GM19043 (cell line): ENCODE data around the gene MAPRE2.
"Not testable (repeated sequence)": the region's sequence is repeated elsewhere in the genome, so short reads cannot be mapped to it uniquely, and the experiment has no call there.

Experiments
- ATAC-seq: cut with Tn5 transposase; IDR thresholded peaks from one replicate; pipeline ENCODE4 v1.9.1; 2021; ENCODE audit warnings: low read depth; ENCODE audit not compliant: unreplicated experiment

Gene MAPRE2

DNA sequence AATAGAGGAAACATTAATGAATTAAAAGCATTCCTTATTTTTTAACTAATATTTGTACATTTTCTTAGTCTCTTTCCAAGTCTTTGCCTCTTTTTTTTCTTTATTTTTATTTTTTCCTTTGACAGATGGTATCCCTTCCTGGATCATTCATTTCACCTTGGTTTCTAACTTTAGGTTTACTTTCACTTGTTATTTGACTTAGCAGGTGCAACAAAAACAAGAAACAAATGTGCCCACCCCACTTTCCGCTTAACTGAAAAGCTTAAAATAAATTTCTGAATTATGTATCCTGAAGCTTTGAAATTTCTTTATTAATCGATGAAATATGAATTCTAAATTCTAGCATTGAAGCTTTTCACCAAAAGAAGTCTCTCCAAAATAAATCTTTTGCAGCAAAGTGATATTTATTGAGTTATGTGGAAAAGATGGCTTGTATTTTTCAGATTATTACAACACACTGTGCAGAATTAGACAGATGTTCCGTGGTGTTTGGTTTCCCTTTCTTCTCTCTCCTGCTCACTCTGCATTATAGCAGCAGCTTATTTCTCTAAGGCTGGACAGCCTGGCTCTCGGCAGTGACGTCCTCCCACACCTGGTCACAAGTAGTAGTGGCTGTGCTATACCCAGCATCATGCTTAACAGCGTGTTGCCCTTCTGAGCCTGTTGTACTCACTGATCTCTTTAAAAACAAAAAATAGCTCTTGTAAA lies 100.5 kb downstream of the MAPRE2 start:
- ATAC-seq, result no peak

DNA sequence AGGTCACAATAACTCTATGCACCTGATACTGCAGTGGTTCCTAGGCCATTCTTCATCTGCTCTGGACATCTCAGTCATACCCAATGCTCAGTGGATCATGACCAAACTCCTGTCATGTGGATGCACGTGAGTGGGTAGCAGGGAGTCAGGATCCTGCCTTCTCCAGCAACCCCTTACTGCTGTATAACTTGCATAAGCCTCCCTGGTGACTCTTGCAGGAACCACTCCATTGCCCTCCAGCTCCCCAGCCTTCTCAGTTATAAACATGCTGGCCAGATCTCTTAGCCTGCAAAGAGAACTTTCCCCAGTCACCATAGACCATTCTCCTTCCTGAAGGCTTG lies 101.0 kb downstream of the MAPRE2 start:
- ATAC-seq, result no peak

DNA sequence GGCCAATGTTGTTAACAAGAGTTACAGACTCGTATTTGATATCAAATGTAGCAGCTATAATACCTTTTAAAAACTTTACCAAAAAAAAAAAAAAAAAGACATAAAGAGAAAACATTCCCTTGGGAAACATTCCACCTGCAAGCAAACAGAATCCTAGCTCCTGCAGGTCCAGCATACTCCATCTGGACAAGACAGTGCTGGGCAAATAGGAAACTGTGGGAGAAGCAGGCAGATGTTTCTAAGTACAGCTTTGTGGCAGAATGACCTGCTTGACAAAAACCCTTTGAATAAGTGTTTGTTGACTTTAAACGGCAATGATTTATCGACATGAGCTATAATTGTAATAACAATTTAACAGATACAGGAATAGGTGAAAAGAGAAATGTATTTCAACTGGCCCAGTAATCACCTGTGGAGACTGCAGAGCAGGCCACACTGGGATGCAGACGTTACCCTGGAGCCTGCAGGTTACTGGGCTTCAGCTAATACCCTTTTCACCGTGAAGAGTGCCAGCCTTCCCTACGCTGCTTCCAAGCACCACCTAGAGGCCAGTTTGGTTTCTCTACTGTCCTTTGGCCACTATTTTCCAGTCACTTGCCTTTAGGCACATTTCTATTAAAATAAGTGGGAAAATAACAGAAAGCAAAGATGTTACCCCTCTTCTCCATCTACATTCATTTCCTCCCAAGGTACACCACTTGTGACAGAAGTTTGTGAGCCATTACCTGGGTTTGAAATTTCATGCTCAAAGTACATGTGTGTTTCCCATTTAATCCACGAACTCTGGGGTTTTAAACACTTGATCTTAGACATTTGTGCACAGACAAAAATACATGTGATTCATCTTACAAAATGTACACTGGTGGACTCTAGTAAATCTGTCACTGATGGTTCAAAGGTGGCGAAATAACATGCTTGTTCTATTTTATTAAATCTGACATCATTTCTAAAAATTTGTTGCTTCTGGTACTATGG lies 102.7 kb downstream of the MAPRE2 start:
- peak; percentile 53 for ATAC-seq

- no peak for ATAC-seq
Observed at GRCh38 chr18:35144698-35145097, 103.5 kb downstream of the MAPRE2 start.

DNA sequence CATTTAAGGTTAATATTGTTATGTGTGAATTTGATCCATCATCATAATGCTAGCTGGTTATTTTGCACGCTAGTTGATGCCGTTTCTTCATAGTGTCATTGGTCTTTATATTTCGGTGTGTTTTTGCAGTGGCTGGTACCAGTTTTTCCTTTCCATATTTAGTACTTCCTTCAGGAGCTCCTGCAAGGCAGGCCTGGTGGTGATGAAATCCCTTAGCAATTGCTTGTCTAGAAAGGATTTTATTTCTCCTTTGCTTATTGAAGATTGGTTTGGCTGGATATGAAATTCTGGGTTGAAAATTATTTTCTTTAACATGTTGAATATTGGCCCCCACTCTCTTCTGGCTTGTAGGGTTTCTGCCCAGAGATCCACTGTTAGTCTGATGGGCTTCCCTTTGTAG lies 109.0 kb downstream of the MAPRE2 start:
- ATAC-seq, result not testable (repeated sequence)

DNA sequence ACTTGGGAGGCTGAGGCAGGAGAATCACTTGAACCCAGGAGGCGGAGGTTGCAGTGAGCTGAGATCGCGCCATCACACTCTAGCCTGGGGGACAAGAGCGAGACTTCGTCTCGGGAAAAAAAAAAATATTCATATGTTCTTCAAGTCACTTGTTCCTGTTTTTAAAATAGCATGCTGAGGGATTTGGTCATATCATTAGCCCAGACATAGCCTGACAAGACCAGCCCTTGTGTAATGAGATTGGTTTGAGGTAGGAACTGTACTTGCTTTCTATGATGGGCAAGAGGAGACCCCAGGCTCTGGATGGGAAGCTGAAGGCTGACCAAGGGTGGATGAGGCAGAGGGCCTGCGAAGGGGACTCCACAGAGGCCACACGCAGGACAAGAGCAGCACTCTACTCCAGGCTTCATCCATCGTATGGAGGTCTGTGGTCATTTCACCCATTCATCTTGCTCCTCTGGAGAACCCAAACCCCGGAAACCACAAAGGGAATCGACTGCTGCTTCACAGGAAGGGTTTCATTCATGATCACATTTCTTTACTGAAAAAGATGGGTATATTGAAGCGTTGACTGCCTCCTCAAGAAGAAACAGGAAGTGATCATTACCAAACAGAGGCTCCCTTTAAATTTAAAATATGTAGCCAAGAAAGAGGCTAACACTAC lies 112.5 kb downstream of the MAPRE2 start:
- peak; percentile 63 for ATAC-seq

DNA sequence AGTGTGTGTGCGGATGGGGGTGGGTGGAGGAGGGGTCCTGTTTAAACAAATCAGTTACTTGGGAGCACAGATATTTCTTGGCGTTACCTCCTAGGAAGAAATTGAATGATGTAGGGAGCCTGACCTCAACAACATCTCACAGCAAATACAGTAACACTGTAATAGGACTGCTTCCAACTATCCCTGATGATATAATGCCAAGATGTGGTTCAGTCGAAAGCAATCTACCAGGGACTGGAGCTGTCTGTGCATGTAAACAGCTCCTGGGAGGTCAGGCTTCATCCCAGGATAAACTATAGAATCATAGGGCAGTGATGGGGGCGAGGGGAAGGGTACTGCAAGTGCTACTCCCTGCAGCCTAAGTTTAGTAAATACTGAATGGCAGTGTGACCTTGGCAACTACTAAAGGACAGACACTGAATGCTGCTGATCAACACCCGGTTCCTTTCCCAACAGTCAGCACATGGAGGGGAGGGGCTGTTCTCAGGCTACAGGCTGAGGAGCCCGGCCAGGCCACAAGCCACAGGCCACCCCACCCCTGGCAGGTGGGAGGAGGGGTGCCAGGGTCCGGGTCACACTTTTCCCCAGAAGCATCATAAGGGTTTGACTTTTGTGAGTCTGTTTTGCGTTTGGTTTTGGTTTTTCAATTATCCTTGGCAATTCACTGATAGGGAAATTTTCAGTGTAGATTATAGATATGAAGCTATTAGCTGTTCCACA lies 114.3 kb downstream of the MAPRE2 start:
- no peak for ATAC-seq

DNA sequence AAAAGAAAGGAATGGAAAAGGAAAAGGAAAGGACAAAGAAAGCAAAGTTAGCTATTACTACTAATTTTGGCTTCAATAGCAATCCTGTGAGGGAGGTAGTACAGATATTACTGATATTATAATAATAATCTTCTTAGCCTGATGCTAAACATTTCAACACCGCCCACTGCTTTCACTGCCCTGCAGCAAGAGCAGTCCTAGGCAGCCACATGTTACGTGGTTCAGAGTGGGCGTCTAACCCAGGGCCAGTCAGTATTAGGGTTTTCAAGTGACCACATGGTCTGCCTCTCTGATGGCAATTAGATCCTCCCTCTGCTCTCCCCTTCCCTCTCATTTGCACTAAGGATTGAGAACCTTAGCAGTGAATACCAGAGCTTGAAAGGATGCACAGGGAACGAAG lies 116.0 kb downstream of the MAPRE2 start:
- no peak for ATAC-seq

GRCh38 chr18:35158728-35159450 lies 117.7 kb downstream of the MAPRE2 start:
- peak; percentile 71 for ATAC-seq

GRCh38 chr18:35159782-35160181 lies 118.6 kb downstream of the MAPRE2 start:
- ATAC-seq, result no peak

GRCh38 chr18:35161485-35161884 lies 120.3 kb downstream of the MAPRE2 start:
- ATAC-seq, result no peak

GRCh38 chr18:35161934-35162333 lies 120.7 kb downstream of the MAPRE2 start:
- no peak for ATAC-seq

DNA sequence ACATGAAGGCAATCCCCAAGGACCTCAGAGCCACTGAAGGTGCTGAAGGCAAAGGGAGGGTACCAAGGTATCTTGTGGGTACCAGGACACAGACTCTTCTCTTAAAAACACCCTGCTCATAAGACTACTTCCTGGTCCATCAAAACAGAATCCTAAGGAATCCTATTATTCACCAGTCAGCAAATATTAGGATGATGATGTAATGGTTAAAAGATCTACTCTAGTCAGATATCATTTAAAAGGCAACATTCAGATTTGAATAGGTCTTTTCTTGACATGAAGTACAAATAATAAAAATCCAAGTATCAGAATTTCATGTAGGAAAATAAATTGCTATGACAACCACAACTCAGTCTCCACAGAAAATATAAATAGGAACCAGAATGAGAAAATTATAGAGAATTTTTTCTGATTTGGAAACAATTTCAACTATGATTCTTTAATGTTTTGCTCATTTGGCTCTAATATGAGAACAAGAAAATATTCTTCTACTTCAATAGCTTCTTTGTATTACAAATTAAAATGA lies 121.9 kb downstream of the MAPRE2 start:
- ATAC-seq, result no peak

DNA sequence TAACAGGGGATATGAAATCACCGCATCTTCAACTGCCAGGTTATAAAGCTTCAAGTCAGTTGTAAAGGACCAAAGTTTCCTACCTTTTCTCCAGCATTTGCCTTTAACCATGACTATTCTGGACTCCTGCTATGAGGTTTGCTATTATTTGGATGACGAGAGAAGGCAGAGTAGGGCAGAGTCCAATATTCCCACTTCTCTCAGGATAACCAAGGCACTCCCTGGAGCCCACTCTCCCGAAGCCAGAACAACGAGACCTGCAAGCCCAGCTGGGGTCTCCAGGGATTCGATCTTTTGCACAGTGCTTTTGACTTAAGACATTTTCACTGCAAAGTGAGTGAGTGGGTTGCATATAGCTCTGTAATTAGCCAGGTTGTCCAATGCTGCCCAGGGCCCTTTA lies 122.5 kb downstream of the MAPRE2 start:
- no peak for ATAC-seq

DNA sequence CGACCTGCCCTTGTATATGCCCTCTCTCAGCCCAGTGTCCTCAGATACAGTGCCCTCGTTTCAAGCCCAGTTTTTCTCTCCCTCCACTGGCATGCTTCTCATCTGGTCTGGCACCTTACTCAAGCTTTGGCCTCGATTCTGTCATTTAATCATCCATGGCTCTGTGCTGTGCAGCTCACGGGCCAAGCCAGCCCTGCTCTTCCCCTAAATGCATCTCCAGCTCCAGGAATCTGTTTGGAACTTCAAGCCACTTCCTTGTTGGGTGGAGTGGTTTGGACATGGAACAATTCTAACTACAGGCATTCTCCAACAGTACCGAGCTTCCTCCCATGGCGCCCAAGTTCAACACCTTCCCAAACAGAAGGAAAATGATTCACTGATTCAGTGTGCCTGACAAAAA lies 122.9 kb downstream of the MAPRE2 start:
- no peak for ATAC-seq

DNA sequence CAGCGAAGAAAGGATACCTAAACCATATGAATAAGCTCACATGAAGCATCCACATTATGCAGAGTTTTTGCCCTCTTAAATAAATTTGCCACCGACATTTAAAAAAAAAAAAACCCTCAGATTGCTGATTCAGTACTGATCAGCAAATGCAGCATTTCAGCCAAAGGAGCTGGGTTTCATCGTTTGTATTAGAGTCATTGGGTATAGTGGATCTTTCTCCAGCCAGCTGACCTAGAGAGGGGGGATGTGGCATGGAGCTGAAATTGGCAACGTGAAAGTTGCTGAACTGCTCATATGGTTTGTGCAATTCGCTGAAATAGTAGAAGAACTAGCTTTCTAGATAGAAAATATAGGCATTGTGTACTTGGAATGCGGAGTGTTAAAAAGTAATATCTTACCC lies 126.1 kb downstream of the MAPRE2 start:
- ATAC-seq, result no peak

- ATAC-seq, result no peak
Observed at GRCh38 chr18:35167857-35168256, 126.6 kb downstream of the MAPRE2 start.

DNA sequence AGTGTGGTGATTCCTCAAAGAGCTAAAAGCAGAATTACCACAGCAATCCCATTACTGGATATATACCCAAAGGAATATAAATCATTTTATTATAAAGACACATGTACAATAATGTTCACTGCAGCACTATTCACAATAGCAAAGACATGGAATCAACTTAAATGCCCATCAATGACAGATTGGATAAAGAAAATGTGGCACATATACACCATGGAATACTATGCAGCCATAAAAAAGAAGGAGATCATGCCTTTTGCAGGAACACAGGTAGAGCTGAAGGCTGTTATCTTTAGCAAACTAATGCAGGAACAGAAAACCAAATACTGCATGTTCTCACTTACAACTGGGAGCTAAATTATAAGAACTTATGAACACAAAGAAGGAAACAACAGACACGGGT lies 129.1 kb downstream of the MAPRE2 start:
- ATAC-seq, result not testable (repeated sequence)

GRCh38 chr18:35171315-35171987 lies 130.2 kb downstream of the MAPRE2 start:
- ATAC-seq, result no peak
